Breast epithelium (tissue), 3 donors: ENCODE measurements around the gene ACACB.

Source experiments
- POLR2A ChIP-seq: fragments of 450-650 bp; IDR thresholded peaks from one replicate; pipeline ENCODE4 v1.6.1; 2016; ENCODE audit warnings: antibody characterized with exemption, mild to moderate bottlenecking, moderate library complexity
- POLR2AphosphoS5 ChIP-seq, 3 donors: sonication (generic); formaldehyde crosslinking; IDR thresholded peaks; one replicate each; pipeline ENCODE4 v1.6.1; 2017; ENCODE audit warnings: antibody characterized with exemption in 3 of 3
- TF ChIP-seq, protein P1 (sequence below), 3 donors: fragments of 450-650 bp; IDR thresholded peaks; one replicate each; pipeline ENCODE4 v1.5.1; 2016 to 2017; ENCODE audit warnings: antibody characterized with exemption in 3 of 3, mild to moderate bottlenecking in 3 of 3, moderate library complexity in 3 of 3

GRCh38 chr12:109097140-109097434, 19.3 kb upstream of the ACACB start:
- TF ChIP-seq, protein P1, sequence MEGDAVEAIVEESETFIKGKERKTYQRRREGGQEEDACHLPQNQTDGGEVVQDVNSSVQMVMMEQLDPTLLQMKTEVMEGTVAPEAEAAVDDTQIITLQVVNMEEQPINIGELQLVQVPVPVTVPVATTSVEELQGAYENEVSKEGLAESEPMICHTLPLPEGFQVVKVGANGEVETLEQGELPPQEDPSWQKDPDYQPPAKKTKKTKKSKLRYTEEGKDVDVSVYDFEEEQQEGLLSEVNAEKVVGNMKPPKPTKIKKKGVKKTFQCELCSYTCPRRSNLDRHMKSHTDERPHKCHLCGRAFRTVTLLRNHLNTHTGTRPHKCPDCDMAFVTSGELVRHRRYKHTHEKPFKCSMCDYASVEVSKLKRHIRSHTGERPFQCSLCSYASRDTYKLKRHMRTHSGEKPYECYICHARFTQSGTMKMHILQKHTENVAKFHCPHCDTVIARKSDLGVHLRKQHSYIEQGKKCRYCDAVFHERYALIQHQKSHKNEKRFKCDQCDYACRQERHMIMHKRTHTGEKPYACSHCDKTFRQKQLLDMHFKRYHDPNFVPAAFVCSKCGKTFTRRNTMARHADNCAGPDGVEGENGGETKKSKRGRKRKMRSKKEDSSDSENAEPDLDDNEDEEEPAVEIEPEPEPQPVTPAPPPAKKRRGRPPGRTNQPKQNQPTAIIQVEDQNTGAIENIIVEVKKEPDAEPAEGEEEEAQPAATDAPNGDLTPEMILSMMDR (IDR thresholded peaks at IDR 0.05): no peak
- TF ChIP-seq POLR2A (no peak), POLR2AphosphoS5 (IDR thresholded peaks at IDR 0.05) (no peak)
